ENCODE results near the gene BRD3.

Gene BRD3

GRCh38 chr9:134045841-134046544, 21.8 kb downstream of the BRD3 start:
- Histone ChIP-seq H4K5ac (ENCODE audit: low read length) (no peak overlapping the region), H3K4ac (ENCODE audit: low read depth, low read length) (no peak overlapping the region), H2AK5ac (ENCODE audit: low read length) (no peak overlapping the region), H3K4me2 (ENCODE audit: low read length) (no peak overlapping the region), H2BK5ac (ENCODE audit: low read length) (no peak overlapping the region), H3K27ac (ENCODE audit: low read depth, low read length) (no peak overlapping the region), H3K4me3 (ENCODE audit: low read length) (no peak overlapping the region), H3K56ac (ENCODE audit: low read length) (no peak overlapping the region), H3K79me1 (ENCODE audit: low read length) (no peaks in the 10 kb centered on the region), H3K4me1 (ENCODE audit: control insufficient read depth, low read depth, low read length) (no peaks in the 10 kb centered on the region), H3K18ac (ENCODE audit: low read length) (no peak overlapping the region), H2BK120ac (ENCODE audit: low read depth, low read length) (no peak overlapping the region), H3K23ac (ENCODE audit: low read length) (no peak overlapping the region), H4K8ac (ENCODE audit: low read depth, low read length) (no peak overlapping the region), H3K36me3 (ENCODE audit: control insufficient read depth, insufficient read depth, low read length) (peaks cover 17% of the 10 kb centered on the region), H3K79me2 (ENCODE audit: control insufficient read depth, insufficient read depth, low read length) (no peaks in the 10 kb centered on the region), H2BK15ac (replicated peaks; ENCODE audit: low read depth) (no peak overlapping the region), H3K27me3 (ENCODE audit: insufficient read depth, low read length, poor library complexity) (no peaks in the 10 kb centered on the region), H3K9ac (ENCODE audit: low read length) (no peak overlapping the region)
- WGBS (ENCODE audit: extremely low coverage, insufficient coverage, low lambda C conversion rate), result no CpG with 5 or more reads among the region's 26 CpGs
- DNase-seq, result no peak

DNA sequence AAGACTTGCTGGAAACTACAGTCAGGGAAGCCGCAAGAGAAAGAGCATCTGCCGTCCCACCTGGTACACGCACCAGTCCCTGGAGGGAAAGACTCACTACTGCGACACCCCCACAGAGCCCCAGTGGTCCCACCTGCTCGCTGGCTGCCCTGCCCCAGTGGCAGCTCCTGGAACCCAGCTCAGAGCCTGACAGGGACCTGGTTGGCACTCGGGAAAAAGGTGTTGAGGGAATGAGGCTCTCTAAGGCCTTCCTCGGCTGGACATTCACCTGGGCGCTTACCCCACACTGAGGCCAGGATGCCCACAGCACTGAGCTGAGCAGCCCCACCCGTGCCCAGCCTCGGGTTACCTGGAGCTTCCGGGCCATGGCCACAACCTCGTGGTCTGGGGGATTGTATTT, 22.9 kb downstream of the BRD3 start:
- H3K4ac ChIP-seq (ENCODE audit: low read depth, low read length), result no peak overlapping the region
- no peak overlapping the region for H3K23ac ChIP-seq (ENCODE audit: low read length)
- H3K9ac ChIP-seq (ENCODE audit: low read length), result no peak overlapping the region
- H3K36me3 ChIP-seq (ENCODE audit: control insufficient read depth, insufficient read depth, low read length), result peaks cover 13% of the 10 kb centered on the region
- no peak overlapping the region for H2AK5ac ChIP-seq (ENCODE audit: low read length)
- no peak overlapping the region for H4K8ac ChIP-seq (ENCODE audit: low read depth, low read length)
- no peaks in the 10 kb centered on the region for H3K79me1 ChIP-seq (ENCODE audit: low read length)
- H3K4me1 ChIP-seq (ENCODE audit: control insufficient read depth, low read depth, low read length), result no peaks in the 10 kb centered on the region
- no peak overlapping the region for H3K18ac ChIP-seq (ENCODE audit: low read length)
- no peak overlapping the region for H3K4me3 ChIP-seq (ENCODE audit: low read length)
- no peaks in the 10 kb centered on the region for H3K27me3 ChIP-seq (ENCODE audit: insufficient read depth, low read length, poor library complexity)
- no peaks in the 10 kb centered on the region for H3K79me2 ChIP-seq (ENCODE audit: control insufficient read depth, insufficient read depth, low read length)
- no peak overlapping the region for H2BK15ac ChIP-seq (replicated peaks; ENCODE audit: low read depth)
- H2BK5ac ChIP-seq (ENCODE audit: low read length), result no peak overlapping the region
- no peak overlapping the region for H4K5ac ChIP-seq (ENCODE audit: low read length)
- no peak for DNase-seq
- WGBS (ENCODE audit: extremely low coverage, insufficient coverage, low lambda C conversion rate), result no CpG with 5 or more reads among the region's 12 CpGs
- H3K4me2 ChIP-seq (ENCODE audit: low read length), result no peak overlapping the region
- no peak overlapping the region for H3K27ac ChIP-seq (ENCODE audit: low read depth, low read length)
- no peak overlapping the region for H3K56ac ChIP-seq (ENCODE audit: low read length)
- H2BK120ac ChIP-seq (ENCODE audit: low read depth, low read length), result no peak overlapping the region

DNA sequence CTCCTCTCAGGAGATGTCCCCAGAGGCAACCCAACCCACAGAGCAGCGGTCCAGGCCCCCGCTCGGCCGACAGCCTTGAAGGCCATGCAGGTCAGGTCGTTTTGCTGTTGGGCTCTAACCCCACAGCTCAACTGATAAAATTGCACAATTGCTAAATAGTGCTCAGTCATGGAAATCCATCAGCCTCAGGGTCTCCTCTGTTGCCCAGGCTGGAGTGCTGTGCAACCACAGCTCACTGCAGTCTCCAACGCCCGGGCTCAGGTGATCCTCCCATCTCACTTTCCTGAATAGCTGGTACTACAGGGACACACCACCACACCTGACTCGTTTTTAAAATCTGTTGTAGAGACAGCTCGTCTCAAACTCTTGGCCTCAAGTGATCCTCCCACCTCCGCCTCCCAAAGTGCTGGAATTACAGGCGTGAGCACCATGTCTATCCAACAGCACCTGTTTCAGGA, 24.3 kb downstream of the BRD3 start:
- H3K4ac ChIP-seq (ENCODE audit: low read depth, low read length), result no peak overlapping the region
- no peak overlapping the region for H4K5ac ChIP-seq (ENCODE audit: low read length)
- no peak overlapping the region for H3K9ac ChIP-seq (ENCODE audit: low read length)
- DNase-seq, result no peak
- no peaks in the 10 kb centered on the region for H3K79me2 ChIP-seq (ENCODE audit: control insufficient read depth, insufficient read depth, low read length)
- H2AK5ac ChIP-seq (ENCODE audit: low read length), result no peak overlapping the region
- no peak overlapping the region for H4K8ac ChIP-seq (ENCODE audit: low read depth, low read length)
- H2BK15ac ChIP-seq (replicated peaks; ENCODE audit: low read depth), result no peak overlapping the region
- no peak overlapping the region for H2BK5ac ChIP-seq (ENCODE audit: low read length)
- H3K23ac ChIP-seq (ENCODE audit: low read length), result no peak overlapping the region
- no CpG with 5 or more reads among the region's 11 CpGs for WGBS (ENCODE audit: extremely low coverage, insufficient coverage, low lambda C conversion rate)
- no peak overlapping the region for H3K56ac ChIP-seq (ENCODE audit: low read length)
- no peak overlapping the region for H3K4me2 ChIP-seq (ENCODE audit: low read length)
- H3K4me1 ChIP-seq (ENCODE audit: control insufficient read depth, low read depth, low read length), result no peaks in the 10 kb centered on the region
- peaks cover 14% of the 10 kb centered on the region for H3K36me3 ChIP-seq (ENCODE audit: control insufficient read depth, insufficient read depth, low read length)
- no peaks in the 10 kb centered on the region for H3K79me1 ChIP-seq (ENCODE audit: low read length)
- H3K18ac ChIP-seq (ENCODE audit: low read length), result no peak overlapping the region
- H3K27me3 ChIP-seq (ENCODE audit: insufficient read depth, low read length, poor library complexity), result no peaks in the 10 kb centered on the region
- no peak overlapping the region for H3K4me3 ChIP-seq (ENCODE audit: low read length)
- no peak overlapping the region for H2BK120ac ChIP-seq (ENCODE audit: low read depth, low read length)
- no peak overlapping the region for H3K27ac ChIP-seq (ENCODE audit: low read depth, low read length)

DNA sequence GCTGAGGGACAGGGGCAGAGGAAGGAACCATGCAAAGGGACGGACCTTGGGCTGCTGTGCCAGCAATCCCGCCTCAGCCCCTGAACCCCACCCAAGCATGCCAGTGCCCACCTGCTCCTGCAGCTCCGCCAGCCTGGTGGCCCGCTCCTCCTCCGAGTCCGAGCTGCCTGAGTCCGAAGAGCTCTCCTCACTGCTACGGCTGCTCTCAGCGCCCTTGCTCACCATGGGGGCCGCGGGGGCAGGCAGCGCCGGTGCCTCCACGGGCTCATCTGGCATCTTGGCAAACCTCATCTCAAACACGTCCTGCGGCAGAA, 26.2 kb downstream of the BRD3 start:
- H2AK5ac ChIP-seq (ENCODE audit: low read length), result no peak overlapping the region
- H3K56ac ChIP-seq (ENCODE audit: low read length), result no peak overlapping the region
- H3K79me2 ChIP-seq (ENCODE audit: control insufficient read depth, insufficient read depth, low read length), result no peaks in the 10 kb centered on the region
- no peak overlapping the region for H3K18ac ChIP-seq (ENCODE audit: low read length)
- peaks cover 12% of the 10 kb centered on the region for H3K36me3 ChIP-seq (ENCODE audit: control insufficient read depth, insufficient read depth, low read length)
- no peak overlapping the region for H3K23ac ChIP-seq (ENCODE audit: low read length)
- H3K79me1 ChIP-seq (ENCODE audit: low read length), result no peaks in the 10 kb centered on the region
- DNase-seq, result no peak
- no peak overlapping the region for H4K5ac ChIP-seq (ENCODE audit: low read length)
- WGBS (ENCODE audit: extremely low coverage, insufficient coverage, low lambda C conversion rate), result no CpG with 5 or more reads among the region's 16 CpGs
- no peak overlapping the region for H4K8ac ChIP-seq (ENCODE audit: low read depth, low read length)
- H3K27me3 ChIP-seq (ENCODE audit: insufficient read depth, low read length, poor library complexity), result no peaks in the 10 kb centered on the region
- no peak overlapping the region for H3K4me3 ChIP-seq (ENCODE audit: low read length)
- H3K4me1 ChIP-seq (ENCODE audit: control insufficient read depth, low read depth, low read length), result no peaks in the 10 kb centered on the region
- H3K4ac ChIP-seq (ENCODE audit: low read depth, low read length), result no peak overlapping the region
- no peak overlapping the region for H3K4me2 ChIP-seq (ENCODE audit: low read length)
- H2BK120ac ChIP-seq (ENCODE audit: low read depth, low read length), result no peak overlapping the region
- H3K9ac ChIP-seq (ENCODE audit: low read length), result no peak overlapping the region
- H2BK15ac ChIP-seq (replicated peaks; ENCODE audit: low read depth), result no peak overlapping the region
- no peak overlapping the region for H2BK5ac ChIP-seq (ENCODE audit: low read length)
- no peak overlapping the region for H3K27ac ChIP-seq (ENCODE audit: low read depth, low read length)

DNA sequence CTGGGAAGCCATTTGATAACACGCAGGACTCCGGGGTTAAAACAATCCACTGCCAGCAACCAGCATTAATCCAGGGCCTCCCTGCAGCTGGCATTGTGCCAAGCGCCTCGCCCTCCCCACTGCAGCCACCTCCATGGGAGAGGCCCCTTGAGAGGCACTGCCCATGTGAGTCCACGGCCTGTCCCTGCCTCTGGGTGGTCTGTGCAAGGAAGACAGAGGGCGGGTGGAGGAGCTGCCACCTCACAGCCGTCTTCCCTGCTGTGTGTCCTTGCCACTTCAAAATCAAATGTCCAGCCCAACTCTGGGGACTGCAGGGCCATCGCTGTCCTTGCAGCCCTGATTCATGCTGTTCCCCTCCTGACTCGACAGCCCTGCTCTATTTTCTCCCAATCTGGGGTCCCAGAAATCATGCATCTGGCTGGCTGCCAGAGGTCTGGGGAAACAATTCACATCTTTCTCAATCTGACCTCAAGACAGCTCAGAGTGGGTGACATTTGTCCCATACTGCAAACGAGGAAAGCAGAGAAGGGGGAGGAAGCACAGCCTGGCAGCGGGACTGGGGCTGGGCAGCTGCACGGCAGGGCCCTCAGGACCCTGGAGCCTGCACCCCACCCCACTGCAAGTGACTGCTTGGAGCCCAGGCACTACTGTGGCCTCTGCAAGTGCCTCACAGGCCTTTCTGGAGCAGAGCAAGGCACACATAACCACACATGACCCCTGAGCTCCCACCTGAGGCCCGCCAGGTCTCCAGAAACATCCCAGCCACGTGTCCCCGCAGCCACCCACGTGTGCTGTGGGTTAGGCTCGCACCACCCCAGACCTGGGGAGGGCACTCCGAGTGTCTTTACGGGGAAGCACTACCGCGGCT, 26.8 kb downstream of the BRD3 start:
- DNase-seq, result no peak
- H3K9ac ChIP-seq (ENCODE audit: low read length), result no peak overlapping the region
- no peak overlapping the region for H4K8ac ChIP-seq (ENCODE audit: low read depth, low read length)
- no peak overlapping the region for H2BK15ac ChIP-seq (replicated peaks; ENCODE audit: low read depth)
- H4K5ac ChIP-seq (ENCODE audit: low read length), result no peak overlapping the region
- no peak overlapping the region for H3K27ac ChIP-seq (ENCODE audit: low read depth, low read length)
- no peak overlapping the region for H3K4me3 ChIP-seq (ENCODE audit: low read length)
- no peaks in the 10 kb centered on the region for H3K79me1 ChIP-seq (ENCODE audit: low read length)
- H3K27me3 ChIP-seq (ENCODE audit: insufficient read depth, low read length, poor library complexity), result no peaks in the 10 kb centered on the region
- H2AK5ac ChIP-seq (ENCODE audit: low read length), result no peak overlapping the region
- H3K4me2 ChIP-seq (ENCODE audit: low read length), result no peak overlapping the region
- H2BK120ac ChIP-seq (ENCODE audit: low read depth, low read length), result no peak overlapping the region
- H3K4me1 ChIP-seq (ENCODE audit: control insufficient read depth, low read depth, low read length), result no peaks in the 10 kb centered on the region
- H3K18ac ChIP-seq (ENCODE audit: low read length), result no peak overlapping the region
- H3K79me2 ChIP-seq (ENCODE audit: control insufficient read depth, insufficient read depth, low read length), result no peaks in the 10 kb centered on the region
- H3K23ac ChIP-seq (ENCODE audit: low read length), result no peak overlapping the region
- H3K4ac ChIP-seq (ENCODE audit: low read depth, low read length), result no peak overlapping the region
- no peak overlapping the region for H3K56ac ChIP-seq (ENCODE audit: low read length)
- H3K36me3 ChIP-seq (ENCODE audit: control insufficient read depth, insufficient read depth, low read length), result peaks cover 12% of the 10 kb centered on the region
- no peak overlapping the region for H2BK5ac ChIP-seq (ENCODE audit: low read length)
- no CpG with 5 or more reads among the region's 21 CpGs for WGBS (ENCODE audit: extremely low coverage, insufficient coverage, low lambda C conversion rate)
